Left kidney (tissue), 2 donors: Measurements from ENCODE around the gene DLG2. TPM values are rescaled to one million over a fixed set of nuclear protein-coding genes. Genes with fewer than 3 reads are reported as not detected.

Experiments
- DNase-seq: peaks from one replicate; pipeline ENCODE4 v3.0.0-alpha.2; 2013
- polyA plus RNA-seq: library from polyadenylated mRNA; unstranded; fragments of 120-200 nt; gene quantifications from one replicate; pipeline ENCODE4 v1.2.1, GENCODE V29; 2013; ENCODE audit not compliant: insufficient read length

The DLG2 gene
- polyA plus RNA-seq, 1 donor, result 13.4 TPM

- no peak for DNase-seq
Measured at GRCh38 chr11:85558411-85558810, 68.7 kb downstream of the DLG2 start.

GRCh38 chr11:85551881-85552280 is 75.3 kb downstream of the DLG2 start:
- no peak for DNase-seq

GRCh38 chr11:85541683-85542082 is 85.5 kb downstream of the DLG2 start:
- DNase-seq, result no peak

- DNase-seq, result no peak
Measured at GRCh38 chr11:85540635-85541205, 86.4 kb downstream of the DLG2 start.

- DNase-seq, result no peak
Measured at GRCh38 chr11:85540181-85540580, 87.0 kb downstream of the DLG2 start.

GRCh38 chr11:85539740-85540139 is 87.4 kb downstream of the DLG2 start:
- no peak for DNase-seq

GRCh38 chr11:85539029-85539689 is 88.0 kb downstream of the DLG2 start:
- DNase-seq, result no peak

GRCh38 chr11:85536438-85536837 is 90.7 kb downstream of the DLG2 start:
- no peak for DNase-seq

- no peak for DNase-seq
Measured at GRCh38 chr11:85534806-85535205, 92.3 kb downstream of the DLG2 start.

GRCh38 chr11:85531191-85531897 is 95.8 kb downstream of the DLG2 start:
- no peak for DNase-seq

GRCh38 chr11:85530634-85531033 is 96.5 kb downstream of the DLG2 start:
- DNase-seq, result no peak

- no peak for DNase-seq
Measured at GRCh38 chr11:85526564-85526963, 100.6 kb downstream of the DLG2 start.

GRCh38 chr11:85525686-85526085 is 101.5 kb downstream of the DLG2 start:
- DNase-seq, result no peak

GRCh38 chr11:85517272-85517671 is 109.9 kb downstream of the DLG2 start:
- no peak for DNase-seq

GRCh38 chr11:85495918-85496317 is 131.2 kb downstream of the DLG2 start:
- DNase-seq, result no peak

- peak; percentile 27 for DNase-seq
Measured at GRCh38 chr11:85494396-85494795, 132.7 kb downstream of the DLG2 start.

GRCh38 chr11:85485902-85486301 is 141.2 kb downstream of the DLG2 start:
- no peak for DNase-seq

- DNase-seq, result no peak
Measured at GRCh38 chr11:85483861-85484260, 143.3 kb downstream of the DLG2 start.

- DNase-seq, result no peak
Measured at GRCh38 chr11:85481862-85482261, 145.3 kb downstream of the DLG2 start.

- DNase-seq, result no peak
Measured at GRCh38 chr11:85475660-85476517, 151.3 kb downstream of the DLG2 start.

GRCh38 chr11:85472953-85473352 is 154.2 kb downstream of the DLG2 start:
- DNase-seq, result no peak

GRCh38 chr11:85464283-85464682 is 162.9 kb downstream of the DLG2 start:
- no peak for DNase-seq

GRCh38 chr11:85459304-85459703 is 167.8 kb downstream of the DLG2 start:
- DNase-seq, result no peak
